COLO668 (cell line): ENCODE measurements around the gene UTP25.

Experiments
- DNase-seq: peaks from one replicate; lab custom pipeline; 2025; ENCODE audit not compliant: unreplicated experiment; lab: John Stamatoyannopoulos, UW

UTP25 gene

DNA sequence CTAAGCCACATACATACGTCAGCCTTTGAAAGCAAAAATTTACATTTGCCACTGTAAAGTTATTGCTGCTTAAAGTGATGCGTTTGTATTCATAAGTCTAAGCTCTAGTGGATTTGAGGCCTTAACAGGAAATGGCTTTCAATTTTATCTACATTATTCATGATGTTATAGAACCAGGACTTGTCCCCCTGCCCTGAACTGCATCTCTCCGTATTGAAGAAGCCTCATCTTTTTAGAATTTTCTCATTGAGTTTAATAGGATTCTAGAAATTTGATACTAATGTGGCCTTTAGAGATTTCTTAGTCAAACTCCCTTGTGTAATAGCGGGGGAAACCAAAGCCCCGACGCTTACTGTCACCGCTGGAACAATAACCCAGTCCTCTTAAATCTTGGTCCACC is 9.9 kb downstream of the UTP25 start:
- no peak for DNase-seq

DNA sequence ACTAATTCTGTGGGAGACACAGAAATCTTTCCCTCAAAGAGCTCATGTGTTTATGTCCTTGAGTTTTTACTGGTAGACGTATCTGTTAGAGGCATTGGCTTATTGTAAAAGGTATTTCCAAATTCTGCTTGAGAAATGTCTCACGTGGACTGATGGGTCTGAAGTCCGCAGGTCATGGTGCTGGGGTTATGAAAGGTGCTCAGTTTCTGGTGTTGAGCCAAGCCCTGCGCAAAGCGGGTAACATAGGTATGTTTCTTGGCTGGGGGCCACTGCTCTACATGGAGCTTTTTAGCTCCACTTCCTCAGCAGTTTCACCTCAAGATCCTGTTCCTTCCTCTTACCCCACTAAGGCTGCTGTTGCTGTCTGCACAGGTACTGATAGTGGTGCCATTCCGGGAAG is 10.8 kb downstream of the UTP25 start:
- no peak for DNase-seq

DNA sequence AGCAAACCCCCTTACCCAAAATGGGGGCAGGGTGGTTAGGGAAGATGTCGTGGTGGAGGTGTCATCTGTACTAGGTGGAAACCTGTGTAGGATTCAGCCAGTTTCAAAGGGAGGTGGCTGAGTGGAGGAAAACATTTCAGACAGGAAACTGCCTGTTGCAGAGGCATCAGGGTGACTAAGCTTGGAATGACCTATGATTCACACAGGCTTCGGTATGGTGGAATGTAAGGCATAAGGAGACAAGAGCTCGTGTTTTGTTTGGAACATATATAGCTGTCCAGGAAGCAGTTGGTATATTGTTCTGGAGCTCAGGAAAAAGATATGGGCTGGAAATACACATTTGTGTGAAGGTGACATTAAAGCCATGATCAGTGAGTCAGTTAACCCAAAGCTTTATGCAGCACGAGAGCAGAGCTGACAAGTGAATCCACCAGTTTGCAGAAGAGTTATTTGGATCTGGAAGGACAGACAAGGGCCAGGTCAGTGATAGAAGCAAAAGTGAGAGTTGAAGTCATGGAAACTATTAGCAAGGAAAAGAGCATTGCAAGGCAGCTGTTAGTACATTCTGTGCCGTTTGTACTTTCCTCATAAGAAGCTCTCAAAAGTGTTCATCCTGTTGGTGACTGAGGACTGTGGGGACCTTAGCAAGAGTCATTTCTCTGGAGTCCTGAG is 12.2 kb downstream of the UTP25 start:
- no peak for DNase-seq

DNA sequence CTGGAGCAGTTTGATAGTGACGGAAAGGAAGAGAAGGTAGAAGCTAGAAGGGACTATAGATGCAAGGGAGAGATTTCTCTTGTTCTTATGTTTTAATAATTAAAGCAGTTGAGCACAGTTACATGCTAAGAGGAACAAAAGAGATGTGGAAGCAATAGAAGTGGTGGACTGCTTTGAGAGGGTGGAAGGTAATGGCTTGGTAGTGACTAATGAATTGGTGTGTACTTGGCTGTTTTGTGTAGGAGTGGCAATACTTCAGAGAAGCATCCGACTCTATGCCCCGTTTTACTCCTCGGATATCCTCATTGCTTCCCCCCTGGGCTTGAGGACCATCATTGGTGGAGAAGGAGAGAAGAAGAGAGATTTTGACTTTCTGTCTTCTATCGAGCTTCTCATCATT is 12.8 kb downstream of the UTP25 start:
- no peak for DNase-seq

DNA sequence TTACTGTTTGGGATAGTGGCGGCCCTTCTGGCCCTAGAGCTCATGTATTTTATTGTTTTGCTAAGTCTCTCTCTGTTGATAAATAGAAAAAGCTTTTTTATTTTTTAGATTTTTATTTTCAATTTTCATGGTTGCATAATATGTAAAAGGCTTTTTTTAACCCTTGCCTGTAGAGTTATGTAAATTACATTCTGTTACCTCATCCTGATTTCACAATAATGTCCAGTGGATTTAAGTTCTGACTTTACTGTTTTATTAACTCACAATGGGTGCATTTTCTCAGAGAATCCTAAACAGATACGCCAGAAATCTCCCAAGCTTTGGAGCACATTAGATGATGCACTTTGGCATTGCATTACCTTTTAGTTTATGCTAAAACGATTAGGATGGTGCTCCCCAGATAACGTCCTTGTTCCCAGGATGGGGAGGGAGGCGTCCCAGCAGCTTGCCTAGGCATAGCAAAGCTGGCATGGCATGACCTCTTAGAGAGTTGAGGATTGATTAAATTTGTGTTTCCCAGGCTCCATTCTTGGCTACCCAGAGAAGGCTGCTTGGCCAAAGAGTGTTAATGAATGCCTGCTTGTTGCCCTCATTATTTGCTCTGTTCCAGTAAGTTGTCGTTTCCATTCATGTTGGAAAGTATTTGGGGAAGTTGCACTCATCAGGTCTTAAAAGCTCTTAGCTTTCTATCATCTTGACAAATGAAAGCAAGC is 17.1 kb downstream of the UTP25 start:
- no peak for DNase-seq

DNA sequence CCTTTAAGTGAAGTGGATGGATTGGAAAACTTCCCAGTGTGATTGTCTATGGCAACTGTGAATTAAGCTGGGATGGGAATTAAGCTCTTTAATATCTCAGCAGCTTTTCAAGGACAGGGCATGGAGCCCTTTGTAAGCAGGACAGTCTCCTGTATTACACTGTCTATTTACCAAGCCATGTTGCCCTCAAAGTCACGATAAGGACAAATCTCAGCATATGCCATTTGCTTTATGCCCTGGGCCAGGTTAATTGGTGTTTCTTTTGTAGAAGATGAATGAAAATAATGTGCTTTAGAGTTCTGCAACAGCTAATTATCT is 17.6 kb downstream of the UTP25 start:
- DNase-seq: no peak

DNA sequence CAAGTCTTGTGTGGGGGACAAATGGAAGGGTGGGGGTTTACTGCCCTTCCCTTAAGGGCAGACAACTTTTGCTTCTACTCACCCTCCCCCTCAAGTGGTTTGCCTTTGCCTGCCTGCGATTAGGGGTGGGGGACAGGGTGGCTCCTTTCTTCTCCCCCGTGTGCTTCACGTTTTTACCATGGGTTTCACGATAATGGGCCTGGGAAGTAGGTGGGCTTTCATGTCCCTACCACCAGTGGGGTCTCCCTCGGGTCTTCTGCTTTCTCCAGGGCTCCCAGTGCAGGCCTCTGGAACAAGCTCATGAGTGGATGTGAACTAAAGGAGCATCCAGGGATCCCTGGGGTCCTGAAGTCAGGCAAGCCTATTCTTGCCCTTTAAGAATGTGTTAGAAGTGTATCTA is 21.6 kb downstream of the UTP25 start:
- no peak for DNase-seq

DNA sequence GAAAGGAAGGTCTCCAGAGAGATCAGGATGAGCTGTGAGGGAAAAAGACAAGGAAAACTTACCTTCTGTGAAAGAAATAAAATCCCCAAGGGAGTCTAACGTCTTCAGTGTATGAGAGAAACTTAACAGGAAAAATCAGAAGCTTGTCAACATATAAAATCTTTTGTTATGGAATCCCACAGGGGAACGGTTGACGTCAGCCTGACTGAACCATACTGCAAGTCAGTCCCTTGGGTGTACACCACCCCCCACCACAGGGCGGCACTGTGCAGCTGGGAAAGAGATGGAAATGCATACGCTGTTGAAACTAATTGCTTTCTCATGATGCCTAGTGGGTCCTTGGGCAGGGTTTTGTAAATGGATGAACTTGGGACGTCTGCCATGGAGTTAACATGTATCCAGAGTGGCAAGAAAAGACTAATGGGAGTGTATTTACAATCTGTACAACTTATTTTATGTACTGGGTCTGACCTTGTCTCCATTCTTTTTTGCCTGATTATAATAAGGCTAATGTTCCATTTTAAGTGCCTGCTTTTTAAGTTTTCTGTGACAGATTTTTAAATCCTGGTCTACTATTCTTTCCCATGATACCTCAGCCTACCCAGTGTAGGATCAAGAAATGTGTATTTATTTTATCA is 22.7 kb downstream of the UTP25 start:
- DNase-seq: peak; percentile 44

DNA sequence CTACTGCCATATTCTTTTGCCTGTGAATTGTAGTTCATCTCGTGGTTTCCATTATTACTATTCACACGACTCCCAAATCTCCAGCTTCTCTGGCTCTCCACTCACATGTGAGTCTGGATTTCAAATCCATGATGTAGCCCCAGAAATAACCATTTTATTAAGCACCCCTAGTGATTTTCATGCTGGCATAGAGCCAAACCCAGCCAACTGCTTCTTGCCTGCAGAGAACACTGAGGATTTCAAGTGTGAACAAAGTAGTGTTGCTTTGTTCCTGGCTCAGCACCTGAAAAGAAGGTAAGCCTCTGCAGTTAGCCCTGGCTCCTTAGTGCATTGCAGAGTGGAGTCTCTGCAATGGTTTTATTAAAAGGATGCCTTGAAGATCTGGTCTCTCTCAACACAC is 25.9 kb downstream of the UTP25 start:
- no peak for DNase-seq

DNA sequence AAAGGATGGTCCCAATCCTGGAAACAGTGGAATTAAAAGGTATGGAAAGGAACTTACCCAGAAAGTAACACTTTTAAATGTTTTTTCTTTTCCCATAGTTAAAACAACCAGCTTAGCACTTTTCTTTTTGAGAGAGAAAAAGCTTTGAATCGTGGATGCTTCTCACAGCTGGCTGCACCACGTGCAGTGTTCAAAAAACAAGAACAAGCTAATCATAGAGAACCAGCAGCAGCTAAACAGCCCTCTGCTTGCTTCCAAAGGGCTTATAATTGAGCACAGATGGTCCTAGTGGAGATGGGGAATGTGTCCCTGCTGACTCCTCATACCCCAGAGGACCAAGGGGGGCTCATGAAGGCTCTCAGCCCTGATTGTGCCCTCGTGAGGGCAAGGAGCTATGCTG is 26.4 kb downstream of the UTP25 start:
- no peak for DNase-seq

DNA sequence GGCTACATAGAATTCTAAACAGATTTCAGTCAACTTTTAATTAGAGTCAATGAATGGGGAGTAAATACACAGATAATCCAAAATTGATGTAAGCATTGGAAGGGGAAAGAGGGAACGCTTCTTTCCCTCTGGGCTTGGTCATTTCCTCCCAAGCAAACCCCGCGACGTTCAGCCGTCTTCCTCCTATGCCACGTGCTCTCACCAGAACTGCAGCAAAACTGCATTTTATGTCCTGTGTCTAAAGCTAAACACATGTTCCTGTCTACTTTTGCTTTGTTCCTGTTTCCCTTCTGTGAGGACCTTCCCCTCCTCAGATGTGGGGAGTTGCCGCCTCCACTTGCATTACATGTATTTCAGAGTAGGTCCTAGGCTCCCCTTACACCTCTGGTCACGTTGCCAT is 27.2 kb downstream of the UTP25 start:
- DNase-seq: no peak

DNA sequence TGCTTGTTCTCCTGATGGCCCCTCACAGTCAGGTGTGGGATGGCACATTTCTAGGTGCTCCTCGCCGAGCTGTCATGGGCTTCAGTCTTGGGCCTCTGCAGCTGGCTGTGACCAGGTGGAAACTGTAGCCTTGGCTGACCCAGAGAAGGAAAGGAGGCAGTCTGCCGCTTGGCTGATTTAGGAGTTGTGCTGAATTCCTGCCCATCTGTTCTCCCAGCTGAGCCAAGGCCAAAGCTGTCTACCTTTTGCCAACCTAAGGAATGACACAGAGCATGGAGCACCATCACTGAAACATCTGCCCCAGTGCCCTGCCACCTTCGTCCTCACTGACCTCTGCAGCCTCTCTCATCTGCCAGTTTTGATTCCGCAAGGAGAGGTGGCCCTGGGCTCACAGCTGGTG is 27.9 kb downstream of the UTP25 start:
- no peak for DNase-seq

DNA sequence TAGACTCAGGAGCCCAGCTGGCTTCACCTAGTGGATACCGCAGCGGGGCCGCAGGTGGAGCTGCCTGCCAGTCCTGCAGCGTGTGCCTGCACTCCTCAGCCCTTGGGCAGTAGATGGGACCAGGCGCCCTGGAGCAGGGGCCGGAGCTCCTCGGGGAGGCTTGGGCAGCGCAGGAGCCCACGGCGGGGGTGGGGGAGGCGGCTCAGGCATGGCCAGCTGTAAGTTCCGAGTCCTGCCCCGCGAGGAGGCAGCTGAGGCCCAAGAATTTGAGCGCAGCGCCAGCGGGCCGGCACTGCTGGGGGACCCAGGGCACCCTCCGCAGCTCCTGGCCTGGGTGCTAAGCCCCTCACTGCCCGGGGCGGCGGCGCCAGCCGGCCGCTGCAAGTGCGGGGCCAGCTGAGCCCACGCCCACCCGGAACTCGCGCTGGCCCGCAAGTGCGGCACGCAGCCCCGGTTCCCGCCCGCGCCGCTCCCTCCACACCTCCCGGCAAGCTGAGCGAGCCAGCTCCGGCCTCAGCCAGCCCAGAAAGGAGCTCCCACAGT is 30.9 kb downstream of the UTP25 start:
- DNase-seq: no peak

DNA sequence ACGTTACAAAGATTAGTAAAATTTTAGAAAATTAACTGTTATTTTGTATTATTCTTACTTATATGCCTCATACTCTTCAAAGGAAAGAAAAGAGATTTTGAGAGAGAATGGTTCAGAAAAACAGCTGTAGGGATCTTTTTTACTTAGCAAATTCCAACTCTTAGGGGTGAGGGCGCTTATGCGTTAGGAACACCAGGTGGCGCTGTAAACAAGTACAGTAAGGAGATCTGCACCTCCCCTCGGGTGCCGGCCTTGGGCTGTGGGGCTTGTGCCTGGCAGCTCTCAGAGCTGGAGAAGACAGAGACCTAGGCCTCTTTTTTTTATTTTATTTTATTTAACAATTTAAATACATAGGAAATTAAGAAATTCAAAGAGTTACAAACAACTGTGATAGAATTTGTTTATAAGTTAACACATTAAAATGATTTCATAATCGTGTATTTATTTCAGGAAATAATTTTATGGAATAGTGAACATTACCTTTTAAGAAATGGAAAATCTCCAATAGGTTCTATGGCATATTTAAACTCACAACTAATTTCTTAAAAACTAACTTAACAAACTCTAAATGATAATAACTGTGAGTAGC is 32.6 kb downstream of the UTP25 start:
- peak; percentile 86 for DNase-seq

DNA sequence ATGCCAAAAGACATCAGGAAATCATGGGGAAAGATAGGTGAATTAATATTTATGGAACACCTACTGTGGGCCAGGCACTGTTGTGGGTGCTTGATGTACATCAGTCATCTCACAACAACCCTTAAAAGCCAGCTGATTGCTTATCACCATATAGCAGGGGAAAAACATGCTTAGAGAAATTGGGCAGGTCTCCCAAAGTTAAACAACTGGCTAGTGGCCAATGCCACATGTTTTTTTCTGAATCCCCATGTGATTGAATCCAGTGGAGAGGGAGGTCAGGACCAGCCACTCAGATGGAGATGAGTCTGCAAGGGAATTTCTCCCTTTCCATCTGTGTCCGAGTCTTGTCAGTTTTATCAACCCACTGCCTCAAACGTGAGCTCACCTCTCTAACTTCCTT is 33.5 kb downstream of the UTP25 start:
- DNase-seq: no peak

DNA sequence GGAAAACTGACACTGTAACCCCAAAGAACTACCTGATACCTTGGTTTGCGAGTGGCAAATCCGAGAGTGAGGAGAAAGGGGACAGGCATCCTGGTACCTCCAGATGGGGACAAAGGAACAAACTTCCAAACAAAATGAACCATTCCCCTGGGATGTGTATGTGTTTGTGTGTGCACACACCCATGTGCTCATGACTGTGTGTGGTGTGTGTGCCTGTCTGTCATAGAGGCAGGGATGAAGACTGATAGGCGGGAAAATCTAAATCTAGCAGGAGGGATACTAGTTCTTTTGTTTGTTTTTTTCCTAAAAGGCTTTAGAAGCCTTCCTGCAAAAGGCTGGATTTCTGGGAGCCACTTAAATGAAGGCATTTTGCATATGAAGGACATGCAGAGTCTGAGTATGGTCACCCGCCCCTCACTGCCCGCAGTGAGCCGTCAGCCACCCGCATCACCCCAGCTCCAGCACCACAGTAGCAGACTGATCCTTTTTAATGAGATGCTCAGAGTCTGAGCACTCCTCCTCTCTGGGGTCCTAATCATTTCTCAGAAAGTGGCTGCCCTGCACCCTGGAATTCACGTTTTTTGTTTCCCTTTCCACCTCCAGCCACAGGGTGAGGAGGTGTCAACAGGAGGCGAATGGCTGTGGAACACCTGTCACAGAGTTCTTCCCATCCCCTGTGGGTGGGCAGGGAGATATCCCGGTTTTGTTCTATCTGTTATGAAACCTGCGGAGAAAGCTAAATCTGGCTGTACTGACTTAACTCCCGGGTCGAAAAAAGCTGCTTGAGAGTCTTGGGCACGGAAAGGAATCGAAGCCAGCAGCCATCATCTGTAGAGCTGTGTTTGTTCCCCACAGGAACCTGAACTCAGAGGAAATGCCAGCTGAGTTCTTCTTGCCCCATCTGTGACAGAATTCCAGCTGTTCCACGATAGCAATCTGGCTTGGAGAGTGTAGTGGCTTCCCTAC is 34.9 kb downstream of the UTP25 start:
- DNase-seq: no peak

DNA sequence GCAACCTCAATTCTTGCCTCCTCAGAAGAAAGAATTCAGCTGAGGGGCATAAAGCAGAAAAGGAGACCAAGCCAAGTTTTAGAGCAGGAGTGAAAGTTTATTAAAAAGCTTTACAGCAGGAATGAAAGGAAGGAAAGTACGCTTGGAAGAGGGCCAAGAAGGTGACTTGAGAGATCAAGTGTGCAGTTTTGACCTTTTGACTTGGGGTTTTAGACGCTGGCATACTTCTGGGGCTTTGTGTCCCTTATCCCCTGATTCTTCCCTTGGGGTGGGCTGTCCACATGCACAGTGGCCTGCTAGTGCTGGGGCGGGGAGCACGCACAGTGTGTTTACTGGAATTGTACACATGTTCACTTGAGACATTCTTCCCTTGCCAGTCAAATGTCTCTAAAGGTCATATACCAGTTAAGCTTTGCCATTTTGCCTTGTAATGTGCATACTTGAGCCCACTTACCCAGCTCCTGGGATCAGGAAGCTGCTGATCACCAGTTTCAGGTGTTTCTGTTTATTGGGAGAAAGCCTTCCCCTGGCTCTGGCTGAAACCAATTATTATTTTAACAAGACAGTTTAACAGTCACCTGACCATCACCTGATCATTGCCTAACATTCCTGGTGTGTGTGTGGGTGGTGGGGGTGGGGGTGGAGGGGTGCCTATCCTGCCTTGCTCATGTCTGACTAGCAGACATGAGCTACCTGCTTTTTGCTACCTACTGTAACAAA is 36.2 kb downstream of the UTP25 start:
- no peak for DNase-seq

DNA sequence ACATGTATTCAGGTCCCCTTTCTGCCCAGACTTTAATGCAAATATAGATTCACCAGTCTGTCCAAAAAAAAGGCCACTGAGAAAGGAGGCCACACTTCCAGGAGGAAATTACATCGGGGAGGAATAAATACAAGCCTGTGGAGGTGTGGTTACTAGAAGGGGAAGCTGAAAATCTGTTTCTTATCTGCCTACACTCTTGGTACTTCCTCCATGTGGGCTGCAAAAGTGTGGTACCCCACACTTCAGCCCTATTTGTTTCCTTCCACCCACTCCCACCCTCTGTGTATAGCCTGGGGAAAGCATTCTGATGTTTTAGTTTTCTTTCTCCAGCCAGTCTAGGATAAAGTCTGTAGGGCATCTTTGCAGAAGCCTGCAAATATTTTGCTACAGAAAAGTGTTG is 38.4 kb downstream of the UTP25 start:
- no peak for DNase-seq

DNA sequence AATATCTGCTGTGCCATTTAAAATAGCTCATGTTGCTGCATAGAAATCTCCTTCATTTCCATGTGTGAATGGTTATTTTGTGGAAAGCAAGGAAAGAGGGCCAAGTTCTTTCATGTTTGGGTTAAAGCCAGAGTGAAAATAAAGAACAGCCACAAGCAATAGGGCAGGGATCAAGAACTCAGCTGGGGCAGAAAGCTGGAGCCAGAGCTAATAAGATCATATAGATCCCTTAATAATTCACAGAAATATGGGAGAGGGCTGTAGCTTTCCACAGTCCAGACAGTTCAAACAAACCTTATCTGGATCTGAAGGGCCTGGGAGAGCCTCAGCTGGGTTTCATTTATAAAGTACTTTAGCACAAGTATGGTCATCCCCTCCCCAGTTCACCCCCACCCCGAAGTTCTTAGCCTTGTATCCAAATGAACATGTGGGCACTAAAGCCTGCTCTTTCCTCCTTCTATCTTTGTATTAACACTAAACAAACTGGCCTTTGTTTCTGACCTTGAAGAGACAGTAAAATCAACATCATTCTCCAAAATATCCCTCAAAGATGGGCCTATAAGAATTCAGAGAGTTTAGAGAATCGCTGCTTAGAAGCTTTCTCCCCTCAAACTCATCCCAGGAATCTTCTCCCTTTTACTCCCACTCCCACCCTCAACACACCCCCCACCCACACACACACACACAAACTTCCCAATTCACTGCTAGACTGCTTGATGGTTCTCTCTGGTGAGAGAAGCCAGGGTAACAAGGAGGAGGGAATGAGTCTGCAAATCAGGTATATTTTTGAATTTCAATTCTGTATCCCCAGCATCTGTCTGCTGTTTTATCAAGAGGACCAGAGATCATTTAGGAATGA is 41.7 kb downstream of the UTP25 start:
- no peak for DNase-seq
